ENCODE data around the gene LCAT.
A peak's percentile ranks its signal among the peaks of the same experiment; 100 is the strongest.
"Not testable (repeated sequence)": the region's sequence is repeated elsewhere in the genome, so short reads cannot be mapped to it uniquely, and the experiment has no call there.

The LCAT gene

GRCh38 chr16:67946966-67947558 lies 3.1 kb upstream of the LCAT start:
- DNase-seq = no peak

GRCh38 chr16:67946128-67946569 lies 2.2 kb upstream of the LCAT start:
- DNase-seq = no peak

GRCh38 chr16:67945392-67945933 lies 1.5 kb upstream of the LCAT start:
- no peak for DNase-seq

- DNase-seq = no peak
These were observed 921 bp upstream of the LCAT start for GRCh38 chr16:67944690-67945391.

GRCh38 chr16:67943256-67943618 lies 683 bp downstream of the LCAT start:
- no peak for DNase-seq

GRCh38 chr16:67942510-67943255 lies 1.2 kb downstream of the LCAT start:
- no peak for DNase-seq

- no peak for DNase-seq
These were observed 1.8 kb downstream of the LCAT start for GRCh38 chr16:67942200-67942509.

- no peak for DNase-seq
These were observed 2.3 kb downstream of the LCAT start for GRCh38 chr16:67941469-67942199.

- no peak for DNase-seq
These were observed 3.4 kb downstream of the LCAT start for GRCh38 chr16:67940446-67941089.

GRCh38 chr16:67939507-67940445 lies 4.1 kb downstream of the LCAT start:
- no peak for DNase-seq

- DNase-seq = not testable (repeated sequence)
These were observed 6.2 kb downstream of the LCAT start for GRCh38 chr16:67937713-67938112.

GRCh38 chr16:67936880-67937605 lies 6.9 kb downstream of the LCAT start:
- no peak for DNase-seq

- DNase-seq = no peak
These were observed 7.6 kb downstream of the LCAT start, which contains the start of gene PSMB10 for GRCh38 chr16:67936124-67936879. TSS of gene PSMB10 (minus strand) at chr16:67936850. CDS start at chr16:67936749, 101 bp downstream.

- DNase-seq = peak; percentile 95
These were observed 8.4 kb downstream of the LCAT start for GRCh38 chr16:67935402-67936123.

GRCh38 chr16:67935101-67935401 lies 8.9 kb downstream of the LCAT start:
- DNase-seq = no peak

- no peak for DNase-seq
These were observed 9.4 kb downstream of the LCAT start for GRCh38 chr16:67934306-67935100.

GRCh38 chr16:67933805-67934204 lies 10.1 kb downstream of the LCAT start:
- DNase-seq = no peak

GRCh38 chr16:67932462-67932840 lies 11.5 kb downstream of the LCAT start:
- no peak for DNase-seq

Data from NCI-H2107 (cell line).